Midbrain (tissue), 1 donor: ENCODE measurements around the gene RAB19.
"Not testable (repeated sequence)": the region's sequence is repeated elsewhere in the genome, so short reads cannot be mapped to it uniquely, and the experiment has no call there.

Experiments used
- DNase-seq: peaks from one replicate; lab custom pipeline; 2025; lab: John Stamatoyannopoulos, UW

The RAB19 gene

DNA sequence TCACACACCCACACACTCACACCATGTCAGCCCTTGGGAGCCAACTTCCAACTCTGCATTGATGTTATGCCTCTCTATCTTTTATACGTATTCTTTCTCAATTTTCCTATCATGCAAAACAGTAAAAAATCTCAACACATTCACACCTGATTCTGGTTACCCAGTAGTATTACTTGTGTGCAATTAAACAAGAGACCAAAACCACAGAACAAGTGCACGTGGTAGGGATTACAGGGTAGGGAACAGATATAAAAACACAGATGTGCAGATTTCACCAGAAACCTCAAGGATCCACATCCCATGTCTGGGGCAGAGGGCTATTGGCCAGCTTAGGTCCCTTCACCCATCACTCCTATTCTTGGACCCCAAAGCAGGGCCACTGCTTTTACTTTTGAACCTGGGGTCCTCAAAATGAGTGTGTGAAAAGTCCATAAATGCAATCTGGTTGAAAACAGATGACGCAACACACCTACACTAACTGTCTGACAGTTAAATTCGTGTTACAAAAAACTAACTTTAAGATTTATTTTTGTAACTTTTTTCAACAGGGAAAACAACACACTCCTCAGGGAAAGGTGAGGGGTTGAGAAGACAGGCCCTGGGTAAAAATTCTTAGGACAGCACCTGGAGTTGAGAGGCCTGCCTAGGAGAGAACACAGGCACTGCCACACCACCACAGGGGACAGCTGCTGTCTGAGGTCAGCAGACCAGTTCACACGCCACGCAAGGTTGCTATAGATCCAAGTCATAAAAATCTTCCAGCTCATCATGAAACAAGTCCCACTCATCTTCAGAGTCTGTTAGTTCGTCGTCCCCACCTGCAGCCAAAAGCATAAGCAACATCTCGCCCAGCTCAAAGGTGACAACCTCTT is 50.2 kb downstream of the RAB19 start:
- DNase-seq, result not testable (repeated sequence)

DNA sequence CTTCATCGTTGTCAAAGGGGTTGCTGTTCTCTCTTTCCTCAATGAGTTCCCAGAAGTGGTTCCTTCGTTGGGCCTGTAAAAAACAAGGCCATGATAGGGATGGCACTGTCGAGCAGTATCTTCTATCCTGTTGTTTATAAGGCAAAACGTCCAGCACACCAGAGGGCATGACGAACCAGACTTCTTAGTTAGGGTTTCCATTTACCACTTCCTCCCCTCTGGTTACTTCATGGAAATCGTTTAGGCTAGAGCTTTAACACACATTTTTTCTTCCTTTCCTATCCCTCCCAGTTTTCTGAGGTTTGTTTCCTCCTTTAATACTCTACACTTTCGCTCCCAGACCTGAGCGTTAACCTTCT is 50.8 kb downstream of the RAB19 start:
- no peak for DNase-seq

- no peak for DNase-seq
Measured at GRCh38 chr7:140455743-140456142, 51.9 kb downstream of the RAB19 start.

GRCh38 chr7:140456551-140457051 is 52.7 kb downstream of the RAB19 start:
- no peak for DNase-seq

DNA sequence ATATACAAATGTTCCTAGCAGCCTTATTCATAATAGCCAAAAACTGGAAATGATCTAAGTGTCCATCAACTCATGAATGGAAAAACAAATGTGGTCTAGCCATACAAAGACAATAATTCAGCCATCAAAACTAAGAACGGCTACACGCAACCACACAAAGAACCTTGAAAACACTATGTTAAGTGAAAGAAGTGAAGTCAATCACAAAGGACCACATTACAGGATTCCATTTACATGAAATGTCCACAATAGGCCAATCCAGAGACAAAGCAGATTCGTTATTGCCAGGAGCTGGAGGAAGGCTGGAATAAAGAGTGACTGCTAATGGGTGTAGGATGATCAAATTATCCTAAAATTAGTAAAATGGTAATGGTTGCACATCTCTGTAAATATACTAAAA is 54.3 kb downstream of the RAB19 start:
- no peak for DNase-seq

DNA sequence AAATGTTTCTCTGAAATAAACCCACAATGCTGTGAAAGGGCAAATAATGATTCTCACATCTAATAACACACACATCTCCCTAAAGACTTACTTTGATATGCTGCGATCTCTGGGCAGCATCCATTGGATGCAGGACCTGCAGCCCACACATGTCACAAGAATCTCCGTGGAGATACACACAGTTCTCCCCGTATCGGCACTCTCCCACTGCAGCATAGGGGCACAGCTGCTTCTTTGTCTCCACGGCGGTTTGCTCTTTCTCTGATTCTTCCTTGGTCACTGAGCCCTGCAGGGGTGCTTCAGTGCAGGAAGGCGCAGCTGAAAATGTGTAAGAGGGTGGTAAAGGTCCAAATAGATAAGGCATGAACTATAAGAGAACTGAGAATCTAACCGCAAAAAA is 55.1 kb downstream of the RAB19 start:
- DNase-seq, result no peak

GRCh38 chr7:140463111-140463510 is 59.3 kb downstream of the RAB19 start:
- no peak for DNase-seq

- peak; percentile 43 for DNase-seq
Measured at GRCh38 chr7:140475747-140476333, 72.0 kb downstream of the RAB19 start.

DNA sequence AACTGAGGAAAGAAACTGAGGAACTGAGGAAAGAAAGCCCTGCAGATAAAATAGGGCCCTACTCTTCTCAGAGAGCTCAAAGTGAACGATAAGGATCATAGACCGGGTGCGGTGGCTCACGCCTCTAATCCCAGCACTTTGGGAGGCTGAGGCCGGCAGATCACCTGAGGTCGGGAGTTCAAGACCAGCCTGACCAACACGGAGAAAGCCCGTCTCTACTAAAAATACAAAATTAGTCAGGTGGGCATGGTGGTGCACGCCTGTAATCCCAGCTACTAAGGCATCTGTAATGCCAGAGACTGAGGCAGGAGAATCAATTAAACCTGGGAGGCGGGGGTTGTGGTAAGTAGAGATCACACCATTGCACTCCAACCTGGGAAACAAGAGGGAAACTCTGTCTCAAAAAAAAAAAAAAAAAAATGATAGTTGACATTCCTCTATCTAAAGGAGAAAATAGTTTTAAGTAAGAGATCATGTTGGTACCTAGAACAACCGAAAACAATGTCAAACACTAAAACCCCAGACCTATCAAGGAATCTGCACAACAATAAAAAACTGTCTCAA is 72.9 kb downstream of the RAB19 start:
- no peak for DNase-seq
